ENCODE results near the gene MKNK2.

MKNK2 gene

DNA sequence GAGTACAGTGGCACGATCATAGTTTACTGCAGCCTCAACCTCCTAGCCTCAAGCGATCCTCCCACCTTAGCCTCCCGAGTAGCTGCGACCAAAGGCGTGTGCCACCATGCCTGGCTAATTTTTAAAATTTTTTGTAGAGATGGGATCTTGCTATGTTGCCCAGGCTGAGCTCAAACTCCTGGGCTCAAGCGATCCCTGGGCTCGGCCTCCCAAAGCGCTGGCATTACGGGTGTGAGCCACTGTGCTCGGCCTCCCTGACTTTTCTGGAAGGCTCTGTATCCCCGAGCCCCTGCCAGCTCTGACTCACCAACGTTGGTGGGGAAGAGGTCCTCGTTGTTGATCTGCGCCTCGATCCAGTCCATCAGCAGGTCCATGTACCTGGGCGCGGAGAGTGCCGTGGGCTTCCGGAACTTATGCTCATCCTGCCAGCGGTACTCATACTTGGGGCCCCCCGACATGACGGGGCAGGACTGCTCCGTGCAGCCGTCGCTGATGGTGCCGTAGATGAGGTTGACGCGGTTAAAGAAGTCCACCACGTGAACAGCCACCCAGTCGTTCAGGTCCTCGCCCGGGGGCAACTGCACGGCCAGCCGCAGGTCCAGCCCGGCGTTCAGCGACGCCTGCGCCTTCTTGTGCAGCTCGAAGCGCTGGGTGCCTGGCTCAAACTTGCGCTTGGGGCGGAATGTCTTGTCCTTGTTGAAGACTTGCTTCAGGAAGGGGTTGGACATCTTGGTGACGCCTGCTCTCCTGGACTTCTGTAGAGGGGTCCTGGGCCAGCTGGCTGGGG, 27.0 kb upstream of the MKNK2 start:
- Histone ChIP-seq H3K36me3 (peaks cover 95% of the 10 kb centered on the region), H3K4me3 (ENCODE audit: low read depth in 1 of 2, low read length in 1 of 2) (no peak overlapping the region), H3K4me1 (ENCODE audit: control insufficient read depth in 1 of 2, insufficient read depth in 1 of 2, low read depth in 1 of 2, low read length in 1 of 2) (peaks cover 65 to 68% of the 10 kb centered on the region in 2 experiments), H3K27ac (peak overlapping the region; percentile 100), H3K9me3 (no peaks in the 10 kb centered on the region), H3K27me3 (no peaks in the 10 kb centered on the region)
- TF ChIP-seq, protein P1, sequence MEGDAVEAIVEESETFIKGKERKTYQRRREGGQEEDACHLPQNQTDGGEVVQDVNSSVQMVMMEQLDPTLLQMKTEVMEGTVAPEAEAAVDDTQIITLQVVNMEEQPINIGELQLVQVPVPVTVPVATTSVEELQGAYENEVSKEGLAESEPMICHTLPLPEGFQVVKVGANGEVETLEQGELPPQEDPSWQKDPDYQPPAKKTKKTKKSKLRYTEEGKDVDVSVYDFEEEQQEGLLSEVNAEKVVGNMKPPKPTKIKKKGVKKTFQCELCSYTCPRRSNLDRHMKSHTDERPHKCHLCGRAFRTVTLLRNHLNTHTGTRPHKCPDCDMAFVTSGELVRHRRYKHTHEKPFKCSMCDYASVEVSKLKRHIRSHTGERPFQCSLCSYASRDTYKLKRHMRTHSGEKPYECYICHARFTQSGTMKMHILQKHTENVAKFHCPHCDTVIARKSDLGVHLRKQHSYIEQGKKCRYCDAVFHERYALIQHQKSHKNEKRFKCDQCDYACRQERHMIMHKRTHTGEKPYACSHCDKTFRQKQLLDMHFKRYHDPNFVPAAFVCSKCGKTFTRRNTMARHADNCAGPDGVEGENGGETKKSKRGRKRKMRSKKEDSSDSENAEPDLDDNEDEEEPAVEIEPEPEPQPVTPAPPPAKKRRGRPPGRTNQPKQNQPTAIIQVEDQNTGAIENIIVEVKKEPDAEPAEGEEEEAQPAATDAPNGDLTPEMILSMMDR (IDR thresholded peaks at IDR 0.05), result no peak

DNA sequence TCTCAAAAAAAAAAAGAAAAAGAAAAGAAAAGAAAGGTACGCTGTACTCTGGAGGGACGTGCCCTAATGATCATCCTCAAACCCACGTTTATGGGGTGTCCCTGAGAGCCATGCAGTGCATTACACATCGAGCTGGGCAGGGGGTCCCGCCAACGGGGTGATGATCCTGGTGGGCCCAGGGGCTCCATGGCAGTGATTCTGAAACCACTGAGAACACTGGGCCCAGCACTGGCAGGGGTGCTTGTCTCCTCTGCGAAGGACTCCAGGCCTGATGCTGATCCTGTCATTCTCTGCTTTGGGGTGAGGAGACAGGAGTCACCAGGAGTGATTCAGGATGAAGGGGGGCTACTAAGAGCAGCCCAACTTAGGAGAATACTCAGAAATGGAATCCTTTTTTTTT, 26.4 kb upstream of the MKNK2 start:
- no peak overlapping the region for H3K4me3 ChIP-seq (ENCODE audit: low read depth in 1 of 2, low read length in 1 of 2)
- peaks cover 65% of the 10 kb centered on the region in 2 experiments for H3K4me1 ChIP-seq (ENCODE audit: control insufficient read depth in 1 of 2, insufficient read depth in 1 of 2, low read depth in 1 of 2, low read length in 1 of 2)
- TF ChIP-seq, protein P1 (IDR thresholded peaks at IDR 0.05), result no peak
- H3K9me3 ChIP-seq, result no peaks in the 10 kb centered on the region
- peaks cover 95% of the 10 kb centered on the region for H3K36me3 ChIP-seq
- no peaks in the 10 kb centered on the region for H3K27me3 ChIP-seq
- H3K27ac ChIP-seq, result peak overlapping the region; percentile 100

DNA sequence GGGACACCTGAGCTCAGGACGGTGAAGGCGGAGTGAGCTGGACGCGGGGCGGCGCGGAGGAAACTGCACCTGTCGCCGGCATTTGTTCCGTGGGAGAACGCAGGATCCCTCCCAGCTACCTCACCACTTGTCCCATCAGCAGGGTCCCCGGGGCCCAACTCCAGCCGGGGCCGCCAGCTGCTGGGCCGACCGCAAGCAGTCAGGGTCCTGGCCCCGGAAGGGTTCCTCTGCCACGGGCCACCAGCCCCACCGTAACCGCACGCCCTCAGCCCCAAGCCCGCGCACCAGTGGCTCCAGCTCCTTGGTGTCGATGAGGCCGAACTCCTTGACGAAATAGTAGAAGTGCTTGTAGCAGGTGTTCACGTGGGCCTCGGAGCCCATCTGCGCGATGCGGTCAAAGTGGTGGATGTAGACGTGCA, 25.5 kb upstream of the MKNK2 start:
- TF ChIP-seq, protein P1 (IDR thresholded peaks at IDR 0.05), result no peak
- H3K4me1 ChIP-seq (ENCODE audit: control insufficient read depth in 1 of 2, insufficient read depth in 1 of 2, low read depth in 1 of 2, low read length in 1 of 2), result peaks cover 57% of the 10 kb centered on the region in 2 experiments
- H3K4me3 ChIP-seq (ENCODE audit: low read depth in 1 of 2, low read length in 1 of 2), result no peak overlapping the region
- H3K9me3 ChIP-seq, result no peaks in the 10 kb centered on the region
- no peaks in the 10 kb centered on the region for H3K27me3 ChIP-seq
- peak overlapping the region; percentile 100 for H3K27ac ChIP-seq
- H3K36me3 ChIP-seq, result peaks cover 95% of the 10 kb centered on the region

DNA sequence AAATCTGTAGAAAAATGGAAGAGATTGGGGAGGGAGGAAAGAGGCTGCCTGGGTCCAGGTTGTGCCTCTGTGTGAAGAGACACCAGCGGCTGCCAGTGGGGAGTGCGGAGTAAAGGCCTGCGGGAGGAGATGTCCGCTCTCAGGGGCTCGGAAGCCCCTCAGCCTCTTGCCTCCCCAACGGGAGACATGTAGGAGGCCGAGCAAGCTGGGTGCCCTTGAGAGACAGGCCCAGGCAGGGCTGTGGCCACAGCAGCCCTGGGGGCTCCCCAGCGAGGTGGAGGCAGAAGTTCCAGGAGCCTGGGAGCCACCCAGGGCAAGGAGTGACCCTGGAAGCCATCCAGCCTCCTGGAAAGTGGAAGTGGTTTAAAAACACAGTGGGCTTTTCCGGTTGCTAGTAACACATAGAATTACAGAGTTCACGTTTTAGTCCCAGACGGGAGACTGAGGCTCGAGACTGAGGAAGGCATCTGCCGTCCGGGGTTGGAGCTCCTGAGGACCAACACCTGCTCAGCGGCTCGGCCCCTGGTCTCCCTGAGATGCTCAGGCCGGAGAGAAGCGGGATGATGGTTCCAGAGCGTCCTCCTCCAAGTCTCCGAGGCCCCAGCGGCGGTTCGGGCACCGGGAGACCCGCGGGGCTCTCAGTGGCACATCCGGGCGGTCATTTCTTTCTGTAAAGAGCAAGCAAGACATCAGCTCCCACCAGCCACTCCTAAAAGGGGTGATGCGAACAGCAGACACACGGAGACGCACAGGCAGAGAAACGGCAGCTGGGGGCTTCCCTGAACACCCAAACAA, 21.9 kb upstream of the MKNK2 start:
- Histone ChIP-seq H3K27ac (peak overlapping the region; percentile 100), H3K36me3 (peaks cover 91% of the 10 kb centered on the region), H3K4me1 (ENCODE audit: control insufficient read depth in 1 of 2, insufficient read depth in 1 of 2, low read depth in 1 of 2, low read length in 1 of 2) (peaks cover 47 to 50% of the 10 kb centered on the region in 2 experiments), H3K27me3 (no peaks in the 10 kb centered on the region), H3K4me3 (ENCODE audit: low read depth in 1 of 2, low read length in 1 of 2) (peak overlapping the region; percentile 12 to 57), H3K9me3 (no peaks in the 10 kb centered on the region)
- TF ChIP-seq, protein P1 (IDR thresholded peaks at IDR 0.05), result no peak

DNA sequence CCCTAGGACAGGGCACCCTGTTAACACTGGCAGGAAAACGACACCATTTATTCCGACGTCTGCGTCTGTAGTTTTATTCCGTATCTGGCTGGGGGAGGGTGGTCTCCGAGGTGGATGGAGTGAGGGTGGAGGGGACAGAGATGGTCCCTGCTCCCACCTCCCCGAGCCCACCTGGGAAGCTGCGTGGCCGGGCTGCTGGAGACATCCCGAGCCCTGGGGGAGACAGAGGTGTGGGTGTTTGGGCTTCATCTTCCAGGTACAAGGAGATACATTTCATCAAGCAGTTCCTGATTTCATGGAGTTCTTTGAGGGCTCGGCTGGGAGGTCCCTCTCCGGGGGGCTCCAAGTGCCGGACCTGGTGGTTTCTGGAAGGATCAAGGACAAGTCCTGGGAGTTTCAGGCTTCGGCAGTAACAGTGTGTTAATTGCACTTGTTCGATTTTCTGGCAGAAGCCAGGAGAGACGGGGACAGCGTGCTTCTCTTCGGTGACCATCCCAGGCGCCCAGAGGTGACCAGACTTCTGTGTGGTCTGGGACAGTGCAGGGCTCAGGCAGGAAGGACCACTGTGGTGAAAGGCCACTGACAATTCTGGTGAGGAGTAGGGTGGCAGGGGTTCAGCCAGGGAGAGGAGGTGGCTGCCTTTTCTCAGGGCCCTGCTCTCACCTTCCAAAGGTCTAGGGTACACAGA, 20.1 kb upstream of the MKNK2 start:
- no peaks in the 10 kb centered on the region for H3K27me3 ChIP-seq
- no peaks in the 10 kb centered on the region for H3K9me3 ChIP-seq
- H3K36me3 ChIP-seq, result peaks cover 73% of the 10 kb centered on the region
- TF ChIP-seq, protein P1 (IDR thresholded peaks at IDR 0.05), result no peak
- peaks cover 47 to 50% of the 10 kb centered on the region in 2 experiments for H3K4me1 ChIP-seq (ENCODE audit: control insufficient read depth in 1 of 2, insufficient read depth in 1 of 2, low read depth in 1 of 2, low read length in 1 of 2)
- H3K27ac ChIP-seq, result peak overlapping the region; percentile 100
- no peak overlapping the region for H3K4me3 ChIP-seq (ENCODE audit: low read depth in 1 of 2, low read length in 1 of 2)

Measured in neutrophil (primary cell).